Urothelium cell line (cell line): Measurements from ENCODE around the gene M6PR.
"Not testable (repeated sequence)": the region's sequence is repeated elsewhere in the genome, so short reads cannot be mapped to it uniquely, and the experiment has no call there.

Experiments
- DNase-seq: peaks from one replicate; pipeline ENCODE4 v3.0.0; 2011; ENCODE audit warnings: low spot score, mixed read lengths
- FAIRE-seq: peaks from 2 replicates; lab custom pipeline; 2011; peaks lifted over from hg19 to GRCh38; lab: Jason Lieb, UNC

The M6PR gene

GRCh38 chr12:8951744-8952143, 2.3 kb upstream of the M6PR start:
- no peak for DNase-seq
- no peak for FAIRE-seq

GRCh38 chr12:8950702-8951478, 1.4 kb upstream of the M6PR start:
- DNase-seq: no peak
- FAIRE-seq: no peak

- FAIRE-seq (no peak), DNase-seq (no peak)
These were observed 729 bp upstream of the M6PR start for GRCh38 chr12:8950221-8950527.

- DNase-seq (peak; percentile 24), FAIRE-seq (no peak)
These were observed 624 bp downstream of the M6PR start for GRCh38 chr12:8948701-8949341.

- FAIRE-seq: no peak
- DNase-seq: no peak
These were observed 1.7 kb downstream of the M6PR start for GRCh38 chr12:8947737-8948136.

GRCh38 chr12:8946733-8947132, 2.7 kb downstream of the M6PR start:
- DNase-seq (no peak), FAIRE-seq (no peak)

GRCh38 chr12:8943565-8944186, 5.8 kb downstream of the M6PR start:
- no peak for DNase-seq
- peak; percentile 86 for FAIRE-seq

- FAIRE-seq (no peak), DNase-seq (no peak)
These were observed 7.6 kb downstream of the M6PR start for GRCh38 chr12:8941691-8942478.

- FAIRE-seq, DNase-seq: not testable (repeated sequence)
These were observed 11.5 kb downstream of the M6PR start for GRCh38 chr12:8937842-8938442.

- DNase-seq (no peak), FAIRE-seq (no peak)
These were observed 12.7 kb downstream of the M6PR start for GRCh38 chr12:8936735-8937134.

- peak; percentile 80 for FAIRE-seq
- not testable (repeated sequence) for DNase-seq
These were observed 15.4 kb downstream of the M6PR start for GRCh38 chr12:8934080-8934479.

GRCh38 chr12:8932464-8932863, 17.0 kb downstream of the M6PR start:
- not testable (repeated sequence) for DNase-seq, FAIRE-seq

- peak; percentile 84 for FAIRE-seq
- not testable (repeated sequence) for DNase-seq
These were observed 18.7 kb downstream of the M6PR start for GRCh38 chr12:8930655-8931323.

GRCh38 chr12:8922544-8922943, 26.9 kb downstream of the M6PR start:
- FAIRE-seq (peak; percentile 73), DNase-seq (no peak)

- not testable (repeated sequence) for DNase-seq, FAIRE-seq
These were observed 29.8 kb downstream of the M6PR start for GRCh38 chr12:8919643-8920042.

- FAIRE-seq (no peak), DNase-seq (no peak)
These were observed 31.7 kb downstream of the M6PR start for GRCh38 chr12:8917751-8918150.

GRCh38 chr12:8917031-8917430, 32.4 kb downstream of the M6PR start:
- FAIRE-seq (no peak), DNase-seq (no peak)

- DNase-seq (no peak), FAIRE-seq (no peak)
These were observed 33.3 kb downstream of the M6PR start for GRCh38 chr12:8916154-8916553.

GRCh38 chr12:8914716-8915526, 34.5 kb downstream of the M6PR start:
- DNase-seq (peak; percentile 93), FAIRE-seq (peak; percentile 58)
